ENCODE results near the gene THAP4. TPM values are rescaled to one million over a fixed set of nuclear protein-coding genes. Genes with fewer than 3 reads are reported as not detected.

THAP4 gene
- total and polyA plus RNA-seq, 2 of the 4 experiments (the other 2 are of a cell fraction), result 33.9 to 55.1 TPM

GRCh38 chr2:241554610-241555322 lies 82.2 kb downstream of the THAP4 start:
- H3K14ac ChIP-seq (replicated peaks; ENCODE audit: low read depth, low read length), result no peak overlapping the region
- no peak overlapping the region for H2AK9ac ChIP-seq (replicated peaks; ENCODE audit: low read depth, low read length, poor library complexity)
- no peak for TF ChIP-seq ELK1 (IDR thresholded peaks at IDR 0.05; ENCODE audit: borderline replicate concordance, low read depth, low read length)
- no peak for TF ChIP-seq CEBPB (IDR thresholded peaks at IDR 0.05; ENCODE audit: low read depth, low read length)
- TF ChIP-seq CHD1 (IDR thresholded peaks at IDR 0.05; ENCODE audit: low read depth, low read length), result no peak
- no peak for TF ChIP-seq POLR2A (IDR thresholded peaks at IDR 0.05; ENCODE audit: low read depth, low read length)
- no peak overlapping the region for H2BK120ac ChIP-seq (ENCODE audit: low read depth, low read length)
- WGBS, 2 experiments (ENCODE audit: extremely low coverage in 2 of 2, insufficient read length in 1 of 2), result 83% methylated on average over 1 of the region's 7 CpGs; no CpG with 5 or more reads in 1 of the 2 experiments
- H3K4ac ChIP-seq (ENCODE audit: low read depth, low read length), result no peak overlapping the region
- ATAC-seq (ENCODE audit: low read depth) (no peak), DNase-seq (no peak)
- H4K5ac ChIP-seq (ENCODE audit: low read depth, low read length), result no peak overlapping the region
- H3K27me3 ChIP-seq (ENCODE audit: control insufficient read depth, insufficient read depth, low read length), result no peaks in the 10 kb centered on the region
- H4K8ac ChIP-seq (ENCODE audit: low read depth in 2 of 2, low read length in 2 of 2), result no peak overlapping the region
- POLR2A ChIA-PET (ENCODE audit: unreplicated experiment), result interaction anchor here (0.5 kb wide), 1 partner anchor 47 kb away, joined by 3 read pairs; no protein-coding TSS in a partner anchor
- no peak overlapping the region for H2BK20ac ChIP-seq (ENCODE audit: low read depth, low read length)
- H3K27ac ChIP-seq (ENCODE audit: insufficient read depth, low read length), result no peak overlapping the region
- H3K79me1 ChIP-seq (ENCODE audit: low read depth in 1 of 2, low read length in 2 of 2), result peaks cover 0 to 6% of the 10 kb centered on the region in 2 experiments; a peak in 2 of 4 replicates
- no peak overlapping the region for H2BK15ac ChIP-seq (ENCODE audit: low read depth, low read length)
- H3K9me1 ChIP-seq (ENCODE audit: insufficient read depth, low read length), result peaks cover 4% of the 10 kb centered on the region; the same call in 1 of the 2 replicates
- peaks cover 12% of the 10 kb centered on the region for H3K4me1 ChIP-seq (ENCODE audit: control insufficient read depth, insufficient read depth, low read length)
- no peak overlapping the region for H3K4me2 ChIP-seq (ENCODE audit: low read depth, low read length)
- no peak overlapping the region for H3K23ac ChIP-seq (ENCODE audit: low read depth, low read length)
- H2AK5ac ChIP-seq (ENCODE audit: low read depth, low read length), result no peak overlapping the region; the same call in 1 of the 2 replicates
- H4K91ac ChIP-seq (ENCODE audit: insufficient read depth, low read depth, low read length), result no peak overlapping the region
- no peak overlapping the region for H3K4me3 ChIP-seq (ENCODE audit: insufficient read depth, low read depth, low read length)
- peaks cover 6% of the 10 kb centered on the region for H4K20me1 ChIP-seq (ENCODE audit: insufficient read depth, low read length)
- no peak overlapping the region for H3K18ac ChIP-seq (ENCODE audit: low read depth, low read length)
- H3K36me3 ChIP-seq (ENCODE audit: control insufficient read depth, insufficient read depth, low read length), result no peaks in the 10 kb centered on the region
- in situ Hi-C loops (cut with MboI; ENCODE audit: low sequenced_read_pairs) (no loop called here), dilution Hi-C loops (cut with HindIII; ENCODE audit: low sequenced_read_pairs, unreplicated experiment) (no loop called here), intact Hi-C loops (cut with micrococcal nuclease) (loop anchor here (5.0 kb wide), 1 partner anchor 197 kb away; the partner anchor contains the start of gene FARP2)
- no TSS peak for BruUV-seq (replicated peaks)
- H3K9ac ChIP-seq (ENCODE audit: low read depth, low read length), result no peak overlapping the region
- H2BK5ac ChIP-seq (ENCODE audit: low read depth, low read length, poor library complexity, severe bottlenecking), result no peak overlapping the region
- CTCF ChIA-PET, result no interaction called here
- no peak overlapping the region for H3K56ac ChIP-seq (ENCODE audit: extremely low read depth, insufficient read depth, low read length)
- no peaks in the 10 kb centered on the region for H3K9me3 ChIP-seq (ENCODE audit: control insufficient read depth, insufficient read depth, low read length)
- H2AFZ ChIP-seq (replicated peaks; ENCODE audit: low read length, poor library complexity), result no peak overlapping the region
